GM21381 (cell line): ENCODE measurements around the gene CNDP1.

Source experiments
- ATAC-seq: cut with Tn5 transposase; IDR thresholded peaks from one replicate; pipeline ENCODE4 v1.9.1; 2021; ENCODE audit warnings: mild to moderate bottlenecking, moderate library complexity; ENCODE audit not compliant: unreplicated experiment

CNDP1 gene

DNA sequence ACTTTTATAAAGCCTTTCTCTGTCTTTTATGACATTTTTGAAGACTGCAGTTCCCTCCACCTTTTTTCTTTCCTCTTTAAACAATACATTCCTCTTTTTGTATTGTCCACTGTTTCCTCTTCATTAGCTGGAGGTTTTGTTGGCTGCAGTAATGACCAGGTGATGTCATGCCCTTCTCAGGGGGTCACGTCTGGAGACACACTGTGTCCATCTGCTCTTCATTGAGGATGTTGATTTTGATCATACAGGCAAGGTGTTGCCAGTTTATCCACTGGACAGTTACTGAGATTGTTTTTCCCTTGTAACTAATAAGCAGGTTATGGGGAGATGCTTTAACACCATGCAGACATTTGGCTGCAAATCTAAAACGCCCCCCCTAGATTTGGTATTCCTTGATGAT is 83.2 kb downstream of the CNDP1 start:
- ATAC-seq: no peak

DNA sequence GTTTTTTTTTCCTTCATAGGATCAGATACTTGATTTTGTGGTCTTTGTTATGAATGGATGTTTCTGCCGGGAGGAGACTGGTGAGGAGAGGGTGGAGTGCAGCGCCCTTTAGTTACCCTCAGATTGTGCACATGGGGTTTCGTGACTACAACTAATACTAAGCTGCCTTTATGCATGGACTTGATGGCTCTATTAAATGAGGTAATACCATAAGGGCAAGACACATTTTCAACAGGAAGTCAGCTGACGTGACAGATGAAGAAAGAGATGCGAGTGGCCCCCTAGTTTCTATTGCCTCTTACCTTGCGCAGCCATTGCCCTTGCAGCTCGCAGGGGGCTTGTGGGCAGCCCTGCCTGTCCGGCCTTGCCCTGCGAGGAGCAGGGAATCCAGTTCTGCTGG is 87.8 kb downstream of the CNDP1 start:
- no peak for ATAC-seq

DNA sequence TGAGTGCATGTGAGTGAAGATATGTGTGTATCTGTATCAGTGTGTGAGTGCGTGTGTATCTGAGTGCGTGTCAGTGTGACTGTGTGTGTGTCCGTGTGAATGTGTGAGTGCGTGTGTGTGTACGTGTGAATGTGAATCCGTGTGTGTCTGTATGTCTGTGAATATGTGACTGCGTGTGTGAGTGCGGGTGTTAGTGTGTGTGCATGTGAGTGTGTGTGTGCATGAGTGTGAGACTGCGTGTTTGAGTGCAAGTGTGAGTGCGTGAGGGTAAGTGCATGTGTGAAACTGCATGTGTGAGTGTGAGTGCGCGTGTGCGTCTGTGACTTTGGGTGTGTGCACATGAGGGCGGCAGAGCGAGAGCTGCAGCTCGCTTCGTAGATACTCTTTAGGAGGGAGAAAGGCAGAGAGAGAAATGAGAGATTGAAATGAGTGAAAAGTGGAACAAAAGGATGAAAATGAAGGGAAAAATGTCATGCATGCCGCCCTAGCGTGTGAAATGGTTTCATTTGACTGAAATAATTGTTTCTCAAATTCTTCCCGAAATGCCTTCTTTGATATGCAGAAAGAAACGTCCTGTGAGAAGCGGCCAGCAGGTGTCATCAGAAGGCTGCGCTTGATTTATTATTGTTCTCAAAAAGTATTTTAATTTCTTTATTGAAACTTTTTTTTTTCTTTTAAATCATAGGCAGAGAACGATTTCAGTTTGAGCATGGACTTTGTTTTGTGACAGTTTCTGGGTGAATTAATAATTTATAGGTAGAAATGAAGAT is 88.9 kb downstream of the CNDP1 start:
- no peak for ATAC-seq

GRCh38 chr18:74624466-74624865 is 90.2 kb downstream of the CNDP1 start:
- ATAC-seq: no peak

DNA sequence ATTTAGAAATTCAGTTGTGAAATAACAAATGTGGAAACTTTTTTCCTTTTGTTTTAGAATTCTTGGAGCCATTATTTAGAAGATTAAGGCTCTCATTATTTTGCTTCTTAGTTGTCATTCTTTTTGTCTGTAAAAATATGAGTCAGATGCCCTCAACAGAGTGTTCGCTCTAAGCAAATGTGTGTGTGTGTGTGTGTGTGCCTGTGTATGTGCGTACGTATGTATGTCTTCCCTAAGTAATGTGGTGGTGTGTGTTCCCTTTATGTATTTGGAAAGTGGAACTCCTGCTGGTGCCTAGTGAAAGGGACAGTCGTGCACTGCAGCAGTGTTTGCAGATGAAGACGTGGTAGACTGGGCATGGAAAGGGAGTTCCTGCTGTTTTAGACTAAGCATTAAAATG is 90.9 kb downstream of the CNDP1 start:
- ATAC-seq: no peak

- no peak for ATAC-seq
Measured at GRCh38 chr18:74626049-74626874, 92.0 kb downstream of the CNDP1 start.

DNA sequence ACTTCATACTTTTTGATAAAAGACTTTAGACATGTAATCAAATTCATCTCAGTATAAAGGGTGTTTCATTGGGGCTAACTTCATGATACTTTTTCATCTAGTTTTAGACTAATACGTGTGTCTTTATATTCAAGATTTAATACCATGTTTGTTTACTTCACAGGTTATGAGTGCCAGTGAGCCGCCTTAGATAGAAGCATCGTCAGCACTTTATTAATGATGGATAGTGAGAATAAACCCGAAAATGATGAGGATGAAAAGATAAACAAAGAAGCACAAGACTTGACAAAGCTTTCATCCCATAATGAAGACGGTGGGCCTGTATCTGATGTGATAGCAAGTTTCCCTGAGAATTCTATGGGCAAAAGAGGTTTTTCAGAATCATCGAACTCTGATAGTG is 96.5 kb downstream of the CNDP1 start:
- ATAC-seq: no peak

- ATAC-seq: no peak
Measured at GRCh38 chr18:74631212-74631611, 96.9 kb downstream of the CNDP1 start.

GRCh38 chr18:74631623-74632350 is 97.5 kb downstream of the CNDP1 start:
- ATAC-seq: no peak

DNA sequence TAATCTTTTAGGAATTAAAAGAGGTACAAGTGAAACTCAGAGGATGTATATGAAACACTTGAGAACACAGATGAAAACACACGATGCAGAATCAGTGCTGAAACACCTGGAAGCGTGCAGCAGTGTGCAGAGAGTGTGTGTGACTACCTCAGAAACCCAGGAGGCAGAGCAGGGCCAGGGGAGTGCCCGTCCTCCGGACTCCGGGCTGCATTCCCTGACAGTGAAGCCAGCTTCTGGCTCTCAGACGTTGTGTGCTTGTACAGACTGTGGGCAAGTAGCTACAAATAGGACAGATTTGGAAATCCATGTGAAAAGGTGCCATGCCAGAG is 98.0 kb downstream of the CNDP1 start:
- ATAC-seq: no peak

DNA sequence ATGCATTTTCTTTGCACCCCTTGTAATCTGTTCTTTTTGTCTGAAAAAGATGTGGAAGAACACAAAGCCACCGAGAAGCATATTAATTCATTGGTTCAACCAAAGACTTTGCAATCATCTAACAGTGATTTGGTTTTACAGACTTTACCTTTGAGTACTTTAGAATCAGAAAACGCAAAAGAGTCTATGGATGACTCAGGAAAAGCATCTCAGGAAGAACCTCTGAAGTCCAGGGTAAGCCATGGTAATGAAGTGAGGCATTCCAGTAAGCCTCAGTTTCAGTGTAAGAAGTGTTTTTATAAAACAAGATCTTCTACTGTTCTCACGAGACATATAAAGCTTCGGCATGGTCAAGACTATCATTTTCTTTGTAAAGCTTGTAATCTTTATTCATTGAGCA is 98.6 kb downstream of the CNDP1 start:
- no peak for ATAC-seq

DNA sequence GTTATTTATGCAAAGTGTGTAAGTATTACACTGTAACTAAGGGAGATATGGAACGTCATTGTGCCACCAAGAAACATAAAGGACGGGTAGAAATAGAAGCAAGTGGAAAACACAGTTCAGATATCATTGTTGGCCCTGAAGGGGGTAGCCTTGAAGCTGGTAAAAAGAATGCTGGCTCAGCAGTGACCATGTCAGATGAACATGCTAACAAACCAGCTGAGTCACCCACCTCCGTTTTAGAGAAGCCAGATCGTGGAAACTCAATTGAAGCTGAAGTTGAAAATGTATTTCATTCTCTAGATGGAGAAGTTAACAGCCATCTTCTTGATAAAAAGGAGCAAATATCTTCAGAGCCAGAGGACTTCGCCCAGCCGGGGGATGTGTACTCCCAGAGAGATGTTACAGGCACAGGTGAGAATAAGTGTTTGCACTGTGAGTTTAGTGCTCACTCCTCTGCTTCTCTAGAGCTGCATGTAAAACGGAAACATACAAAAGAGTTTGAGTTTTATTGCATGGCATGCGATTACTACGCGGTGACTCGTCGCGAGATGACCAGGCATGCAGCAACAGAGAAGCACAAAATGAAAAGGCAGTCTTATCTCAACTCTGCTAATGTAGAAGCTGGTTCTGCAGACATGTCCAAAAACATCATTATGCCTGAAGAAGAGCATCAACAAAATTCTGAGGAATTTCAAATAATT is 99.5 kb downstream of the CNDP1 start:
- no peak for ATAC-seq

DNA sequence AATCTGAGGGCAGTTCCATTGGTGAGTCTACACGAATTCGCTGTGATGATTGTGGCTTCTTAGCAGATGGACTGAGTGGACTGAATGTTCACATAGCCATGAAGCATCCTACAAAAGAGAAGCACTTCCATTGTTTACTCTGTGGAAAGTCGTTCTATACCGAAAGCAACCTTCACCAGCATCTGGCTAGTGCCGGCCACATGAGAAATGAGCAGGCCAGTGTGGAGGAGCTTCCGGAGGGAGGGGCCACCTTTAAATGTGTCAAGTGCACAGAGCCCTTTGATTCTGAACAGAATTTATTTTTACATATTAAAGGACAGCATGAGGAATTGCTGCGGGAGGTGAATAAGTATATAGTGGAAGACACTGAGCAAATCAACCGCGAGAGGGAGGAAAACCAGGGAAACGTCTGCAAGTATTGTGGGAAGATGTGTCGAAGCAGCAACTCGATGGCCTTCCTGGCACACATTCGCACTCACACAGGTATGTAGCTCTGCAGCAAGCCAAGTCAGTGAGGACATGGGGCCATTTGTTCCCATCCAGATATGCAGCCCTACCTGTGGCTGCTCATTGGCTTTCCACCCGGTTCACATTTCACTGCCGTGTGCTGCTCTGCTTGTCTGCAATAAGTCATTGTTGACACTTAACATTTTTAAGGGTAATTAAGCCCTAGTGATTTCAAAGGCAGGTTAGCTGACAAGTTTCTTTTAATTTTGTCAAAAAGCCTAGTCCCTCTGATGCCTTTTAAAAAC is 101.1 kb downstream of the CNDP1 start:
- ATAC-seq: no peak
